HepG2 (cell line): ENCODE measurements around the gene DDX24. TPM values are rescaled to one million over a fixed set of nuclear protein-coding genes. Genes with fewer than 3 reads are reported as not detected.
A peak's percentile ranks its signal among the peaks of the same experiment; 100 is the strongest.

Source experiments
- ATAC-seq: fragments of 200-7000 bp; cut with Tn5 transposase; 3 replicates; pipeline ENCODE4 v1.9.1; 2020; ENCODE audit warnings: mild to moderate bottlenecking, moderate library complexity
- BruUV-seq: library from RNA; stranded (reverse); fragments of 400-500 nt; replicated peaks from 2 replicates; lab custom pipeline; 2021; lab: Mats Ljungman, UMichigan
- CTCF ChIA-PET: fragments of 300-600 bp; formaldehyde crosslinking; extraction: SDS; loops from one replicate; lab custom pipeline; 2021; ENCODE audit warnings: low total read pairs, inconsistent platforms, low intra/inter-chr PET ratio; lab: Yijun Ruan, JAX
- POLR2A ChIA-PET: fragments of 350-600 bp; sonication (Branson Sonifier 250); formaldehyde crosslinking; loops from one replicate; lab custom pipeline; 2020; ENCODE audit warnings: antibody characterized with exemption, inconsistent platforms; lab: Yijun Ruan, JAX
- DNase-seq: peaks from one replicate; pipeline ENCODE4 v3.0.0-alpha.2; 2015; ENCODE audit warnings: low spot score
- FAIRE-seq: peaks from 3 replicates; lab custom pipeline; 2011; peaks lifted over from hg19 to GRCh38; lab: Jason Lieb, UNC
- H2AFZ ChIP-seq: one replicate; pipeline ENCODE4 v1.6.1; 2011; ENCODE audit warnings: low read length, inconsistent platforms
- H3K27ac ChIP-seq: fragments of 300-600 bp; 3 replicates; pipeline ENCODE4 v1.8.0; 2011; ENCODE audit warnings: mixed run types, mild to moderate bottlenecking, mixed read lengths, low read length, inconsistent platforms; ENCODE audit not compliant: insufficient read depth; ENCODE audit errors: extremely low read length
- H3K27me3 ChIP-seq, 2 experiments: fragments of 200-600 bp in 1 of 2; 2 replicates in 1 of 2; 3 replicates in 1 of 2; pipeline versions ENCODE4 v1.6.0 to v1.8.0; 2011; ENCODE audit warnings: low read length in 2 of 2, mild to moderate bottlenecking in 2 of 2, moderate library complexity in 2 of 2, inconsistent platforms in 1 of 2; ENCODE audit not compliant: insufficient read depth in 2 of 2, control insufficient read depth in 1 of 2
- H3K36me3 ChIP-seq, 2 experiments: fragments of 200-600 bp in 1 of 2; replicated peaks in 1 of 2; 2 replicates in 1 of 2; 3 replicates in 1 of 2; pipeline versions ENCODE4 v1.5.1 to v1.8.0; 2011; ENCODE audit warnings: low read length in 2 of 2, inconsistent platforms in 1 of 2; ENCODE audit not compliant: insufficient read depth in 2 of 2, control insufficient read depth in 1 of 2
- H3K4me1 ChIP-seq: 2 replicates; pipeline ENCODE4 v1.5.1; 2012; ENCODE audit warnings: low read length, inconsistent platforms; ENCODE audit not compliant: insufficient read depth
- H3K4me2 ChIP-seq: 2 replicates; pipeline ENCODE4 v1.6.0; 2011; ENCODE audit warnings: low read depth, low read length, inconsistent platforms
- H3K4me3 ChIP-seq, 3 experiments: fragments of 200-600 bp in 1 of 3; sonication (generic), shearing (Covaris generic) in 1 of 3; replicated peaks in 1 of 3; 2 replicates each; pipeline ENCODE4 v1.5.1; 2011 to 2016; ENCODE audit warnings: low read length in 3 of 3, inconsistent platforms in 2 of 3, low read depth in 2 of 3, mild to moderate bottlenecking in 2 of 3, control low read depth in 1 of 3, mixed read lengths in 1 of 3; ENCODE audit not compliant: insufficient read depth in 1 of 3
- H3K79me2 ChIP-seq: one replicate; pipeline ENCODE4 v1.6.1; 2011; ENCODE audit warnings: low read length, inconsistent platforms; ENCODE audit not compliant: insufficient read depth
- H3K9ac ChIP-seq: 2 replicates; pipeline ENCODE4 v1.6.0; 2011; ENCODE audit warnings: mild to moderate bottlenecking, low read depth, low read length, inconsistent platforms; ENCODE audit not compliant: insufficient read depth
- H3K9me3 ChIP-seq: 2 replicates; pipeline ENCODE4 v1.5.1; 2012; ENCODE audit warnings: mild to moderate bottlenecking, low read length
- H4K20me1 ChIP-seq: 2 replicates; pipeline ENCODE4 v1.6.0; 2011; ENCODE audit warnings: inconsistent platforms, mild to moderate bottlenecking, low read length, moderate library complexity; ENCODE audit not compliant: insufficient read depth
- ARNT2 ChIP-seq: sonication (generic); formaldehyde crosslinking; IDR thresholded peaks from 2 replicates; pipeline ENCODE4 v1.8.0; 2022; ENCODE audit warnings: mild to moderate bottlenecking, low read depth, missing genetic modification reagents, moderate library complexity
- NR2F6 ChIP-seq, 2 experiments: IDR thresholded peaks; 2 replicates each; pipeline ENCODE4 v1.6.1; 2016; ENCODE audit warnings: antibody characterized with exemption in 1 of 2, mild to moderate bottlenecking in 1 of 2
- RORA ChIP-seq: sonication (generic); formaldehyde crosslinking; IDR thresholded peaks from 2 replicates; pipeline ENCODE4 v1.5.0; 2020; ENCODE audit warnings: mild to moderate bottlenecking, missing genetic modification reagents, moderate library complexity
- ZNF121 ChIP-seq: sonication (generic); formaldehyde crosslinking; IDR thresholded peaks from 2 replicates; pipeline ENCODE4 v1.5.0; 2020; ENCODE audit warnings: mild to moderate bottlenecking, missing genetic modification reagents
- ZNF124 ChIP-seq: sonication (generic); formaldehyde crosslinking; IDR thresholded peaks from 2 replicates; pipeline ENCODE4 v1.4.0; 2020; ENCODE audit warnings: missing genetic modification reagents
- ZNF354B ChIP-seq: sonication (generic); formaldehyde crosslinking; IDR thresholded peaks from 2 replicates; pipeline ENCODE4 v1.8.0; 2022; ENCODE audit warnings: mild to moderate bottlenecking, missing genetic modification reagents
- WGBS: methylation state at CpG from one replicate; pipeline ENCODE4 v1.1.6; 2017; ENCODE audit warnings: low lambda C conversion rate; 5-methylcytosine and 5-hydroxymethylcytosine counted together
- in situ Hi-C: cut with HindIII; loops from 2 replicates; pipeline ENCODE4 v1.10.0; 2017; ENCODE audit warnings: low pct_unique_long_range_greater_than_20kb; ENCODE audit not compliant: extremely low pct_ligation_motif_present
- intact Hi-C: fragments of 100-400 bp; cut with micrococcal nuclease; formaldehyde crosslinking; loops from one replicate; pipeline ENCODE4 v1.10.0; 2022; ENCODE audit not compliant: unreplicated experiment
- polyA plus RNA-seq, 8 experiments: library from polyadenylated mRNA; depleted of rRNA in 3 of 8; stranded (reverse) in 7 of 8; unstranded in 1 of 8; fragments of >200 nt; fragmentation: Illumina TruSeq in 4 of 8; extraction: Trizol in 4 of 8; gene quantifications; 2 replicates each; pipeline versions ENCODE4 v1.2.1 to v1.2.3, GENCODE V29; 2011 to 2016; ENCODE audit warnings: low read depth in 4 of 8, missing spikeins in 1 of 8, mixed read lengths in 1 of 8; ENCODE audit not compliant: insufficient read depth in 1 of 8
- total RNA-seq, 5 experiments: library from RNA; depleted of rRNA; stranded (reverse); fragments of >200 nt; fragmentation: Illumina TruSeq; extraction: Trizol; gene quantifications; 2 replicates each; pipeline ENCODE4 v1.2.3, GENCODE V29; 2016; ENCODE audit warnings: low read depth in 1 of 5
- TF ChIP-seq, protein P1 (sequence below): sonication (generic); formaldehyde crosslinking; IDR thresholded peaks from 2 replicates; pipeline ENCODE4 v1.4.0; 2020; ENCODE audit warnings: missing genetic modification reagents
- TF ChIP-seq, protein P2 (sequence below): sonication (generic); formaldehyde crosslinking; IDR thresholded peaks from 2 replicates; pipeline ENCODE4 v1.9.0; 2022; ENCODE audit warnings: low read depth, missing genetic modification reagents

Gene DDX24
- total and polyA plus RNA-seq, 2 of the 13 experiments (the other 11 are each of a cell fraction or from before 2014, with no cell fraction given) = 67.3 to 149 TPM

DNA sequence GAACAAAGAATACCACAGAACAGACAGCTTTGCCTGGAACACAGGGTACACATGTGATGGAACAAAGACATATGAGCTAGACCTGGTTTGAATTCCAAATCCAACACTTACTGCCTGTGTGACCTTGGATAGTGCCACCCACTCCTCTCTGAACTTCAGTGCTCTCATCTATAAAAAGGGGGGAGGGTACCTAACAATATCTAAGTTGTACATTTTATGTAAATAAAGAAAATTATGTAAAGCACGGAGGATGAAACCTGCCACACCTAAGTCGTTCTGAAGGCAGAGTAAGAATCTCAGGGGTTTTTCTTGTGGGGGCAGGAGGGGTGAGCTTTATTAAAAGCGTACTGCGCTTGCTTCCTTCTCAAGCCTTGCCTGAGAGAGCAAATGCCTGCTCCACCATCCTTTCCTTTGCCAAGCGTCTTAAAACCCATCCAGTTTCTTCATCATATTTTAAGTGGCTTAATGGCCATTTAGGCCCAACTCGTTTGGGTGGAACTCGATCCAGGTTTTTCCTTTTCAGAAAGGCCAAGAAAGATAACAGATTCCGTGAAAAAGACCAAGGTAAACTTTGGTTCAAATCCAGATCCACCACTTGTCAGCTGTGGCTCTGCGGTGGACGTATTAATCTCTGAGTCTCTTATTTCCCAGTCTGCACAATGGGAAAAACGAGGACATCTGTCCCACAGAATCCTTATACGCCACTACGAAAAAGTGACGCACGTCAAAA, 946 bp downstream of the DDX24 start:
- peak; percentile 50 for FAIRE-seq
- Histone ChIP-seq H4K20me1 (peaks cover 34% of the 10 kb centered on the region), H3K9ac (peak overlapping the region; percentile 98), H3K79me2 (peaks cover 70% of the 10 kb centered on the region), H3K36me3 (peaks cover 3 to 18% of the 10 kb centered on the region in 2 experiments; a peak in 3 of 5 replicates), H3K4me2 (peak overlapping the region; percentile 79), H3K4me1 (peaks cover 66% of the 10 kb centered on the region), H2AFZ (no peak overlapping the region), H3K4me3 (peak overlapping the region; percentile 75 to 99 (median 99)), H3K27me3 (no peaks in the 10 kb centered on the region), H3K9me3 (peaks cover 5% of the 10 kb centered on the region), H3K27ac (peak overlapping the region; percentile 81)
- intact Hi-C loops = loop anchor here (5.0 kb wide), 2 partner anchors 43 to 47 kb away; partner anchors contain the start of gene IFI27L2
- in situ Hi-C loops = no loop called here
- TF ChIP-seq NR2F6 (IDR thresholded peaks at IDR 0.05) = no peak
- TF ChIP-seq NR2F6 (CRISPR knock-in tag; IDR thresholded peaks at IDR 0.05) = no peak
- TF ChIP-seq ZNF354B (CRISPR knock-in tag) = 0 out of 2 replicates have a peak, but pooled peaks have one; percentile 30
- 0 out of 2 replicates have a peak, but pooled peaks have one; percentile 37 for TF ChIP-seq RORA (CRISPR knock-in tag)
- peak; percentile 19 for TF ChIP-seq ARNT2 (CRISPR knock-in tag)
- 0 out of 2 replicates have a peak, but pooled peaks have one; percentile 29 for TF ChIP-seq ZNF124
- ChIA-PET POLR2A (interaction anchor here (1.0 to 1.9 kb wide), 5 partner anchors 13 to 51 kb away, joined by 3 to 10 read pairs (median 4); no protein-coding TSS in a partner anchor), CTCF (no interaction called here)
- BruUV-seq = no TSS peak
- WGBS = 7% methylated on average over 15 of the region's 15 CpGs
- peak; percentile 24 for DNase-seq
- no peak for ATAC-seq

DNA sequence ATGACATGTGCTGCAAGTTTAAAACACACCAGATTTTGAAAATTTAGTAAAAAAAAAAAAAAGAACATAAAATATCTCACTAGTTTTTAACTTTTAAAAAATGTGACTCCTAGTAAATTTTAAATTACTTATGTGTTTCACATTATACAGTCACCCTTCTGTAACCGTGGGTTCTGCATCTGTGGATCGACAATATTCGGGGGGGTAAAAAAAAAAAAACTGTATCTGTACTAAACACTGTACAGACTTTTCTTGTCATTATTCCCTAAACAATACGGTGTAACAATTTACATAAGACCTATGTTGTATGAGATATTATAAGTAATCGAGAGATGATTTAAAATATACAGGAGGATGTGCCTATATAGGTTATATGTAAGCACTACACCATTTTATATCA, 3.2 kb downstream of the DDX24 start:
- ChIA-PET POLR2A (no interaction called here), CTCF (no interaction called here)
- Histone ChIP-seq H3K27me3 (no peaks in the 10 kb centered on the region), H3K36me3 (peaks cover 3 to 22% of the 10 kb centered on the region in 2 experiments; a peak in 3 of 5 replicates), H3K4me2 (peak overlapping the region; percentile 79), H3K4me1 (peaks cover 63% of the 10 kb centered on the region), H2AFZ (no peak overlapping the region), H3K4me3 (peak overlapping the region; percentile 38 to 99 (median 42); a peak in 4 of 6 replicates), H3K9me3 (peaks cover 16% of the 10 kb centered on the region), H3K9ac (peak overlapping the region; percentile 54; the same call in 1 of the 2 replicates), H4K20me1 (peaks cover 38% of the 10 kb centered on the region), H3K27ac (no peak overlapping the region), H3K79me2 (peaks cover 90% of the 10 kb centered on the region)
- FAIRE-seq (no peak), DNase-seq (no peak), ATAC-seq (no peak)
- intact Hi-C loops (no loop called here), in situ Hi-C loops (no loop called here)
- BruUV-seq = no TSS peak
- WGBS = 91% methylated on average over 5 of the region's 5 CpGs
- TF ChIP-seq, protein P1, sequence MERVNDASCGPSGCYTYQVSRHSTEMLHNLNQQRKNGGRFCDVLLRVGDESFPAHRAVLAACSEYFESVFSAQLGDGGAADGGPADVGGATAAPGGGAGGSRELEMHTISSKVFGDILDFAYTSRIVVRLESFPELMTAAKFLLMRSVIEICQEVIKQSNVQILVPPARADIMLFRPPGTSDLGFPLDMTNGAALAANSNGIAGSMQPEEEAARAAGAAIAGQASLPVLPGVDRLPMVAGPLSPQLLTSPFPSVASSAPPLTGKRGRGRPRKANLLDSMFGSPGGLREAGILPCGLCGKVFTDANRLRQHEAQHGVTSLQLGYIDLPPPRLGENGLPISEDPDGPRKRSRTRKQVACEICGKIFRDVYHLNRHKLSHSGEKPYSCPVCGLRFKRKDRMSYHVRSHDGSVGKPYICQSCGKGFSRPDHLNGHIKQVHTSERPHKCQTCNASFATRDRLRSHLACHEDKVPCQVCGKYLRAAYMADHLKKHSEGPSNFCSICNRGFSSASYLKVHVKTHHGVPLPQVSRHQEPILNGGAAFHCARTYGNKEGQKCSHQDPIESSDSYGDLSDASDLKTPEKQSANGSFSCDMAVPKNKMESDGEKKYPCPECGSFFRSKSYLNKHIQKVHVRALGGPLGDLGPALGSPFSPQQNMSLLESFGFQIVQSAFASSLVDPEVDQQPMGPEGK (CRISPR knock-in tag) = no peak
- TF ChIP-seq, protein P2, sequence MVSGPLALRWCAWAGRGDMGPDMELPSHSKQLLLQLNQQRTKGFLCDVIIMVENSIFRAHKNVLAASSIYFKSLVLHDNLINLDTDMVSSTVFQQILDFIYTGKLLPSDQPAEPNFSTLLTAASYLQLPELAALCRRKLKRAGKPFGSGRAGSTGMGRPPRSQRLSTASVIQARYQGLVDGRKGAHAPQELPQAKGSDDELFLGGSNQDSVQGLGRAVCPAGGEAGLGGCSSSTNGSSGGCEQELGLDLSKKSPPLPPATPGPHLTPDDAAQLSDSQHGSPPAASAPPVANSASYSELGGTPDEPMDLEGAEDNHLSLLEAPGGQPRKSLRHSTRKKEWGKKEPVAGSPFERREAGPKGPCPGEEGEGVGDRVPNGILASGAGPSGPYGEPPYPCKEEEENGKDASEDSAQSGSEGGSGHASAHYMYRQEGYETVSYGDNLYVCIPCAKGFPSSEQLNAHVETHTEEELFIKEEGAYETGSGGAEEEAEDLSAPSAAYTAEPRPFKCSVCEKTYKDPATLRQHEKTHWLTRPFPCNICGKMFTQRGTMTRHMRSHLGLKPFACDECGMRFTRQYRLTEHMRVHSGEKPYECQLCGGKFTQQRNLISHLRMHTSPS (CRISPR knock-in tag) = no peak
- TF ChIP-seq ZNF121 (CRISPR knock-in tag) = no peak
